Endodermal cell (in vitro differentiated cells): ENCODE measurements around the gene HYDIN. TPM values are rescaled to one million over a fixed set of nuclear protein-coding genes. Genes with fewer than 3 reads are reported as not detected.
"Not testable (repeated sequence)": the region's sequence is repeated elsewhere in the genome, so short reads cannot be mapped to it uniquely, and the experiment has no call there.

Experiments used
- DNase-seq: peaks from one replicate; pipeline ENCODE4 v3.0.0-alpha.2; 2017
- H3K27ac ChIP-seq: 2 replicates; pipeline ENCODE4 v1.5.1; 2013; ENCODE audit warnings: mild to moderate bottlenecking, low read depth, low read length, moderate library complexity
- H3K27me3 ChIP-seq: 2 replicates; pipeline ENCODE4 v1.6.1; 2013; ENCODE audit warnings: mild to moderate bottlenecking, low read length, moderate library complexity; ENCODE audit not compliant: insufficient read depth, control insufficient read depth, poor library complexity, severe bottlenecking
- H3K36me3 ChIP-seq: 2 replicates; pipeline ENCODE4 v1.7.0; 2013; ENCODE audit warnings: mild to moderate bottlenecking, low read length, moderate library complexity; ENCODE audit not compliant: control insufficient read depth, insufficient read depth
- H3K4me1 ChIP-seq: one replicate; pipeline ENCODE4 v1.7.0; 2013; ENCODE audit warnings: low read length; ENCODE audit not compliant: control insufficient read depth, insufficient read depth
- H3K4me3 ChIP-seq: 2 replicates; pipeline ENCODE4 v1.5.1; 2013; ENCODE audit warnings: mild to moderate bottlenecking, low read length, moderate library complexity
- H3K9ac ChIP-seq: 2 replicates; pipeline ENCODE4 v1.6.1; 2013; ENCODE audit warnings: mild to moderate bottlenecking, low read length, moderate library complexity; ENCODE audit not compliant: poor library complexity, severe bottlenecking; ENCODE audit errors: extremely low read depth
- H3K9me3 ChIP-seq: 2 replicates; pipeline ENCODE4 v1.6.1; 2013; ENCODE audit warnings: mild to moderate bottlenecking, low read length, moderate library complexity; ENCODE audit not compliant: control insufficient read depth
- H3K27ac Mint-ChIP-seq: 2 replicates; pipeline ENCODE4 v1.8.0; 2020; ENCODE audit warnings: mixed read lengths
- H3K27me3 Mint-ChIP-seq: 2 replicates; pipeline ENCODE4 v1.8.0; 2021; ENCODE audit warnings: mild to moderate bottlenecking, mixed read lengths; ENCODE audit not compliant: insufficient read depth
- H3K36me3 Mint-ChIP-seq: 2 replicates; pipeline ENCODE4 v1.8.0; 2020; ENCODE audit warnings: low read depth, mixed read lengths
- H3K4me1 Mint-ChIP-seq: 2 replicates; pipeline ENCODE4 v1.8.0; 2020; ENCODE audit warnings: mixed read lengths
- H3K4me3 Mint-ChIP-seq: 2 replicates; pipeline ENCODE4 v1.8.0; 2020; ENCODE audit warnings: mild to moderate bottlenecking, moderate library complexity, mixed read lengths
- H3K9me3 Mint-ChIP-seq: 2 replicates; pipeline ENCODE4 v1.8.0; 2020; ENCODE audit warnings: mild to moderate bottlenecking, mixed read lengths
- WGBS, 2 experiments: methylation state at CpG; one replicate each; pipeline versions ENCODE4 v1.1.5 to v1.1.7; 2013; ENCODE audit warnings: missing lambda C conversion rate in 2 of 2, mixed read lengths in 1 of 2; ENCODE audit not compliant: insufficient coverage in 1 of 2, insufficient read length in 1 of 2; 5-methylcytosine and 5-hydroxymethylcytosine counted together
- total RNA-seq, 2 donors: library from RNA; stranded (reverse); fragmentation: NEBNext Ultra II Directional in 1 of 2; extraction: Animal tissue kit (Norgen Biotek cat#: 25700) in 1 of 2; gene quantifications; 2 replicates in 1 of 2; 3 replicates in 1 of 2; pipeline ENCODE4 v1.2.1, GENCODE V29; 2021

Gene HYDIN
- total RNA-seq, 2 donors from 2014 or later: 6.4 to 7.7 TPM

GRCh38 chr16:70936781-70937525, 293.6 kb downstream of the HYDIN start:
- H3K27ac ChIP-seq, H3K27ac Mint-ChIP-seq, H3K9ac ChIP-seq, H3K4me1 ChIP-seq, H3K36me3 ChIP-seq, H3K4me1 Mint-ChIP-seq, H3K9me3 ChIP-seq, H3K4me3 Mint-ChIP-seq, DNase-seq, H3K36me3 Mint-ChIP-seq, H3K4me3 ChIP-seq, H3K27me3 ChIP-seq, H3K9me3 Mint-ChIP-seq: not testable (repeated sequence)
- WGBS, 2 experiments: 91% methylated on average over 4 of the region's 12 CpGs; no CpG with 5 or more reads in 1 of the 2 experiments
- peaks cover 13% of the 10 kb centered on the region for H3K27me3 Mint-ChIP-seq

GRCh38 chr16:70935325-70935724, 295.2 kb downstream of the HYDIN start:
- not testable (repeated sequence) for H3K36me3 Mint-ChIP-seq, H3K27ac Mint-ChIP-seq, H3K4me1 ChIP-seq, H3K9ac ChIP-seq, H3K27me3 ChIP-seq, H3K27ac ChIP-seq, H3K9me3 ChIP-seq, H3K36me3 ChIP-seq, H3K4me3 Mint-ChIP-seq, H3K4me1 Mint-ChIP-seq, H3K4me3 ChIP-seq, H3K9me3 Mint-ChIP-seq, DNase-seq
- H3K27me3 Mint-ChIP-seq: peaks cover 10% of the 10 kb centered on the region
- WGBS, 2 experiments: no CpG with 5 or more reads among the region's 4 CpGs

- not testable (repeated sequence) for H3K4me1 ChIP-seq, H3K9me3 ChIP-seq, H3K9ac ChIP-seq, H3K27me3 ChIP-seq, H3K4me3 ChIP-seq, H3K4me3 Mint-ChIP-seq, H3K27ac ChIP-seq, H3K9me3 Mint-ChIP-seq, H3K27me3 Mint-ChIP-seq, H3K36me3 ChIP-seq, H3K36me3 Mint-ChIP-seq, H3K4me1 Mint-ChIP-seq, H3K27ac Mint-ChIP-seq
- WGBS, 2 experiments: 46 to 80% methylated on average over 3 to 7 of the region's 8 CpGs
- DNase-seq: peak; percentile 54
These were observed 296.8 kb downstream of the HYDIN start for GRCh38 chr16:70933746-70934145.

- not testable (repeated sequence) for H3K36me3 ChIP-seq, DNase-seq, H3K4me1 ChIP-seq, H3K27me3 Mint-ChIP-seq, H3K27ac ChIP-seq, H3K36me3 Mint-ChIP-seq, H3K27me3 ChIP-seq, H3K9me3 ChIP-seq, H3K9me3 Mint-ChIP-seq, H3K4me1 Mint-ChIP-seq, H3K9ac ChIP-seq, H3K27ac Mint-ChIP-seq, H3K4me3 Mint-ChIP-seq, H3K4me3 ChIP-seq
These were observed 299.8 kb downstream of the HYDIN start for GRCh38 chr16:70930757-70931156.

GRCh38 chr16:70922164-70922563, 308.4 kb downstream of the HYDIN start:
- not testable (repeated sequence) for H3K4me3 Mint-ChIP-seq, DNase-seq

GRCh38 chr16:70920661-70921060, 309.9 kb downstream of the HYDIN start:
- not testable (repeated sequence) for H3K27ac ChIP-seq, DNase-seq, H3K27ac Mint-ChIP-seq, H3K4me1 ChIP-seq, H3K4me3 ChIP-seq, H3K36me3 Mint-ChIP-seq, H3K27me3 Mint-ChIP-seq, H3K9me3 Mint-ChIP-seq, H3K9ac ChIP-seq, H3K9me3 ChIP-seq, H3K4me1 Mint-ChIP-seq, H3K4me3 Mint-ChIP-seq, H3K27me3 ChIP-seq, H3K36me3 ChIP-seq
- WGBS, 2 experiments: 73 to 93% methylated on average over 3 to 20 of the region's 22 CpGs

More at GRCh38 chr16:70922164-70922563, 308.4 kb downstream of the HYDIN start:
- not testable (repeated sequence) for H3K4me1 ChIP-seq, H3K9ac ChIP-seq, H3K36me3 Mint-ChIP-seq, H3K27ac Mint-ChIP-seq, H3K27me3 ChIP-seq, H3K9me3 ChIP-seq, H3K27me3 Mint-ChIP-seq, H3K27ac ChIP-seq, H3K36me3 ChIP-seq, H3K4me3 ChIP-seq, H3K4me1 Mint-ChIP-seq, H3K9me3 Mint-ChIP-seq
- whole genome bisulfite sequencing, 2 experiments: 100% methylated on average over 1 of the region's 6 CpGs; no CpG with 5 or more reads in 1 of the 2 experiments

GRCh38 chr16:70888208-70888607, 342.3 kb downstream of the HYDIN start:
- DNase-seq, H3K27me3 ChIP-seq, H3K27ac ChIP-seq, H3K4me3 ChIP-seq, H3K4me1 ChIP-seq, H3K27ac Mint-ChIP-seq, H3K9me3 ChIP-seq, H3K27me3 Mint-ChIP-seq, H3K4me1 Mint-ChIP-seq, H3K9me3 Mint-ChIP-seq, H3K36me3 ChIP-seq, H3K9ac ChIP-seq, H3K4me3 Mint-ChIP-seq, H3K36me3 Mint-ChIP-seq: not testable (repeated sequence)
- no CpG with 5 or more reads among the region's 1 CpG for WGBS, 2 experiments
